ENCODE measurements around the gene RHBDF1. TPM values are rescaled to one million over a fixed set of nuclear protein-coding genes. Genes with fewer than 3 reads are reported as not detected.
A peak's percentile ranks its signal among the peaks of the same experiment; 100 is the strongest.

The RHBDF1 gene
- total and polyA plus RNA-seq, 7 donors = 9.0 to 24.8 (median 18.3) TPM

DNA sequence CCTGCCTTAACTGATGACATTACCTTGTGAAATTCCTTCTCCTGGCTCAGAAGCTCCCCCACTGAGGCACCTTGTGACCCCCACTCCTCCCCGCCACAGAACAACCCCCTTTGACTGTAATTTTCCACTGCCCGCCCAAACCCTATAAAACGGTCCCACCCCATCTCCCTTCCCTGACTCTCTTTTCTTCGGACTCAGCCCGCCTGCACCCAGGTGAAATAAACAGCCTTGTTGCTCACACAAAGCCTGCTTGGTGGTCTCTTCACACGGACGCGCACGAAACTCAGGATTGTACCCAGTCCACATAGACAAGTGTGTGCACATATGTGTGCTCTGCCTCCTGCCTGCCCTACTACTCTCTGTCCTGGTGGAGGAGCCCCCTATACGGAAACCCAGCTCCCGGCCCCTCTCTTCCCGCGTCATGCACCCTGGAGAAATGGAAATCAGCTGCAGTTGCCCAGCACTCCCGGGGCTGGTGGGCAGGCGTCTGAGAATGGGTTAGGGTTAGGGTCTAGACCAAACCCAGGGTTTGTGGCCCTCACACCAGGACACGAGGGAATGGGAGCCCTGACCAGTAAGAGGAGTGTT is 2.4 kb upstream of the RHBDF1 start:
- TF ChIP-seq, protein P1, sequence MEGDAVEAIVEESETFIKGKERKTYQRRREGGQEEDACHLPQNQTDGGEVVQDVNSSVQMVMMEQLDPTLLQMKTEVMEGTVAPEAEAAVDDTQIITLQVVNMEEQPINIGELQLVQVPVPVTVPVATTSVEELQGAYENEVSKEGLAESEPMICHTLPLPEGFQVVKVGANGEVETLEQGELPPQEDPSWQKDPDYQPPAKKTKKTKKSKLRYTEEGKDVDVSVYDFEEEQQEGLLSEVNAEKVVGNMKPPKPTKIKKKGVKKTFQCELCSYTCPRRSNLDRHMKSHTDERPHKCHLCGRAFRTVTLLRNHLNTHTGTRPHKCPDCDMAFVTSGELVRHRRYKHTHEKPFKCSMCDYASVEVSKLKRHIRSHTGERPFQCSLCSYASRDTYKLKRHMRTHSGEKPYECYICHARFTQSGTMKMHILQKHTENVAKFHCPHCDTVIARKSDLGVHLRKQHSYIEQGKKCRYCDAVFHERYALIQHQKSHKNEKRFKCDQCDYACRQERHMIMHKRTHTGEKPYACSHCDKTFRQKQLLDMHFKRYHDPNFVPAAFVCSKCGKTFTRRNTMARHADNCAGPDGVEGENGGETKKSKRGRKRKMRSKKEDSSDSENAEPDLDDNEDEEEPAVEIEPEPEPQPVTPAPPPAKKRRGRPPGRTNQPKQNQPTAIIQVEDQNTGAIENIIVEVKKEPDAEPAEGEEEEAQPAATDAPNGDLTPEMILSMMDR (IDR thresholded peaks at IDR 0.05) = no peak
- Histone ChIP-seq H3K9me3 (no peaks in the 10 kb centered on the region), H3K27me3 (ENCODE audit: insufficient read depth in 3 of 3, low read length in 2 of 3) (no peaks in the 10 kb centered on the region), H3K4me1 (peaks cover 54% of the 10 kb centered on the region), H3K4me3 (no peak overlapping the region), H3K27ac (peak overlapping the region; percentile 94), H3K36me3 (ENCODE audit: insufficient read depth in 1 of 2, low read depth in 1 of 2) (peaks cover 0 to 5% of the 10 kb centered on the region in 2 donors)
- WGBS, 3 donors = 83 to 89% (median 84%) methylated on average over 16 of the region's 16 CpGs
- DNase-seq = no peak
- intact Hi-C loops (cut with DNase I) = no loop called here
- no peak for ATAC-seq

DNA sequence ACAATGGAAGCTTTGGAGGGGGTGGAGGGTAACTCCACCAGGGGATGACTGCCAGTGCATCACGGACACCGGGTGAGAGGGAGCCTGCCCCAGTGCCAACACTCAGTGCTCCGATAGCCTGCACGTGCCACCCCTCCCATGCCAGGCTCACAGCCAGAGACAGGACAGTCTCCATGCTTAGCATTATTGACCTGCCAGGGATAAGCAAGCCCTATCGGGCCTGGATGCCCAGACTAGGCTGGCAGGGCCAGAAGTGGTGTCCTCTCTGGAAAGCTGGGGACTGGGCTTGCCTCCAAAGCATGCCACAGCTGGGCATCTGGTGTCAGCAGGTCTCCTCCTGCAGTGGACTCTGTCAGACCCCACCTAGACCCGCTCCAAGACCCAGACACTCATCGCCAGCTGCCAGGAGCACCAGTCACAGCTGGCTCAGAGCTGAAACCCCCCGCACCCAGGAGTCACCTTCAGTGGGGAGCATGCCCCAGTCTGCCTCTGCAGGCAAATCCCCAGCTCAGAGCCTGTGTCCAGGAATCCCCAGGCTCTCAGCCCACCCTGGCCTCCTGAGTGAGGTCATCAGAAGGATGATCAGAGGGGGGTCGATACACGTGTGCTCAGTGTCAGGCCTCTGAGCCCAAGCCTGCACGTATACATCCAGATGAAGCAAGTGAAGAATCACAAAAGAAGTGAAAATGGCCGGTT is 1.8 kb upstream of the RHBDF1 start:
- intact Hi-C loops (cut with DNase I) = no loop called here
- H3K4me1 ChIP-seq = peaks cover 56% of the 10 kb centered on the region
- H3K36me3 ChIP-seq (ENCODE audit: insufficient read depth in 1 of 2, low read depth in 1 of 2) = no peaks in the 10 kb centered on the region
- no peaks in the 10 kb centered on the region for H3K27me3 ChIP-seq (ENCODE audit: insufficient read depth in 3 of 3, low read length in 2 of 3)
- no peaks in the 10 kb centered on the region for H3K9me3 ChIP-seq
- WGBS, 3 donors = 39 to 57% (median 48%) methylated on average over 12 of the region's 12 CpGs
- H3K4me3 ChIP-seq = no peak overlapping the region
- ATAC-seq (no peak), DNase-seq (peak in 1 of 2 donors; percentile 58)
- peak overlapping the region; percentile 21 for H3K27ac ChIP-seq
- TF ChIP-seq, protein P1 (IDR thresholded peaks at IDR 0.05) = no peak

DNA sequence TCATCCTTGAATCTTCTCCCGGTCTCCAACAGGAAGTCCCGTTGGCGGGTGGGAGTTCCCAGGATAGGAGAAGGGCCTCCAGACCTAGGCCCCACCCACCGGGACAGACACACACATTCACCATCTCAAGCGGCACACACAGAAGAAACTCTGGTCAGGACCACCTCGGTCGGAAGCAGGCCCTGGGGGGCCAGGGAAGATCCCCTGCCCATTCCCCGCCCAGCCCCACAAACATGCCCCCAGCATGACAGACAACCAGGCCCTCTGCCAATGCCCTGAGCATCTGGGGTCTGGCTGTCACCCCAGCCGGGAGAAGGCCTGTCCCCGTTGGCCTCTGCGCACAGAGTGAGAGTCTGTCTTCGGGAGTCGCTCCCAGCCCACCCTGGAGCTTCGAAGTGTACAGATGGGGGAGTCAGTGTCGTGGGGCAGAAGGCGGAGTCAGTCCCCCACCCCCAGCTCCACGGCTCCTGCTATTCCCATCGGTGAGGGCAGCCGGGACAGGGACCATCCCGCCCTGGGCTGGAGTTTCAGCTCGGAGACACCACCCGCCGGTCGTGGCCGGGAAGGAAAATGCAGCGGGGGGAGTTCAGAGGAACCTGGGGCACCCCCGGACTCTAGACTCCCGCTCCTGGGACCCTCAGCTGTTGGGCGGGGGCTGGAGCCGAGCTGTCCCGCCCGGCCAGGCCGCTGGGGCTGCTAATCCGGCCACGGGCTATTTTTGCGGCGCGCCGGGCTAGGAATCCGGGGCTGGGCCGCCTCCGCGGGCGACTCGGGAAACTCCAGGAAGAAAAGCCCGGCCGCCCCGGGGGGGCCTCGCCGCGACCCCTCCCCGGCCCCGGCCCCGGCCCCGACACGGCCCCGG is 660 bp downstream of the RHBDF1 start:
- 5 to 6% (median 6%) methylated on average over 38 to 57 of the region's 57 CpGs for WGBS, 3 donors
- peaks cover 53% of the 10 kb centered on the region for H3K4me1 ChIP-seq

DNA sequence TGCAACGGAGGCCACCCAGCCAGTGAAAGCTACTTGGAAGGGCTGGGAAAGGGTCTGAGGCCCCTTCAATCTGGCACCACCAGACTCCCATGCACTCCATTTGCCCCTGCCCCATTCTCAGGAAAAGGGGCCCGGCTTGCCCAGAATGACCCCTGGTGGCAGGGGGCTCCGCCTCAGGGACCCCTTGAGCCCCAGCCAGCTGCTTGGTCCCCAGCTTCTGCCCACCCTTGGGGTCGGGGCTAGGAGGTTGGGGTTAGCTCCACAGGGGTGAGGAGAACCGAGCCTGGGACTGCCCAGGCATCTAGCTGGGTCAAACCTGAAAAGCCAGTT is 1.3 kb downstream of the RHBDF1 start:
- intact Hi-C loops (cut with DNase I) = no loop called here
- TF ChIP-seq, protein P1 (IDR thresholded peaks at IDR 0.05) = no peak
- Histone ChIP-seq H3K27ac (peak overlapping the region; percentile 87), H3K9me3 (no peaks in the 10 kb centered on the region), H3K27me3 (ENCODE audit: insufficient read depth in 3 of 3, low read length in 2 of 3) (no peaks in the 10 kb centered on the region), H3K4me1 (peaks cover 48% of the 10 kb centered on the region), H3K36me3 (ENCODE audit: insufficient read depth in 1 of 2, low read depth in 1 of 2) (no peaks in the 10 kb centered on the region), H3K4me3 (peak overlapping the region; percentile 87)
- DNase-seq = peak in 1 of 2 donors; percentile 50
- 59 to 69% (median 63%) methylated on average over 5 of the region's 5 CpGs for WGBS, 3 donors
- no peak for ATAC-seq

More for the DNA sequence above, 660 bp downstream of the RHBDF1 start:
- TF ChIP-seq, protein P1 (IDR thresholded peaks at IDR 0.05) = no peak
- Histone ChIP-seq H3K9me3 (no peaks in the 10 kb centered on the region), H3K27me3 (ENCODE audit: insufficient read depth in 3 of 3, low read length in 2 of 3) (no peaks in the 10 kb centered on the region), H3K4me3 (peak overlapping the region; percentile 87), H3K36me3 (ENCODE audit: insufficient read depth in 1 of 2, low read depth in 1 of 2) (no peaks in the 10 kb centered on the region), H3K27ac (peak overlapping the region; percentile 87)
- intact Hi-C loops (cut with DNase I) = no loop called here
- ATAC-seq (peak in 3 of 4 donors; percentile 19 to 33 (median 26)), DNase-seq (peak; percentile 80 to 81)

All from psoas muscle (tissue), 8 donors.